NCI-H748 treated with DMSO at 0.1 percent for 48 hours (cell line): Measurements from ENCODE around the gene GDI1.

Experiments
- DNase-seq: peaks from one replicate; lab custom pipeline; 2025; lab: John Stamatoyannopoulos, UW

GDI1 gene

GRCh38 chrX:154462396-154462795, 25.4 kb downstream of the GDI1 start:
- DNase-seq = no peak

- no peak for DNase-seq
Measured at GRCh38 chrX:154463611-154464220, 26.8 kb downstream of the GDI1 start.

DNA sequence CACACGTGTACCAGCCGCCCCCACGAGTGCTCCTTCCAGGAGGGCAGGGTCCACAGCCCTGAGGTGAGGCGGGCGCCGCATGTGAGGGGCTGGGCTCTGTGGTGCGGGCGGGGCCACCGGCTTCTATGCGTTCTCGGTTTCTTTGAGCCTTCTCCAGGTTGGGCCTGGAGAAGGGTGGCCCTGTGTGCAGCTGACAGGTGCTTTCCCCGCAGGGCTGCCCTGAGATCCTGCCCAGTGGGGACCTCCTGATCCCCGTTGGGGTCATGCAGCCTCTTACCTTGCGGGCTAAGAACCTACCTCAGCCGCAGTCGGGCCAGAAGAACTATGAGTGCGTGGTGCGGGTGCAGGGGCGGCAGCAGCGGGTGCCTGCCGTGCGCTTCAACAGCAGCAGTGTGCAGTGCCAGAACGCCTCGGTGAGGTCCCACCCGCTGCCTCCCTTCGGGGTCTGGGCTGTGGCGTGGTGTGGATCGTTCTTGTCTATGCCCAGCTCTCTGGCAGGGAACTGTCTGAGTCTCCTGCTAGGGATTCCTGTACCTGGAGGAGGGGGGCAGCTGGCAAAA, 27.9 kb downstream of the GDI1 start:
- no peak for DNase-seq

- no peak for DNase-seq
Measured at GRCh38 chrX:154465601-154466000, 28.6 kb downstream of the GDI1 start.

DNA sequence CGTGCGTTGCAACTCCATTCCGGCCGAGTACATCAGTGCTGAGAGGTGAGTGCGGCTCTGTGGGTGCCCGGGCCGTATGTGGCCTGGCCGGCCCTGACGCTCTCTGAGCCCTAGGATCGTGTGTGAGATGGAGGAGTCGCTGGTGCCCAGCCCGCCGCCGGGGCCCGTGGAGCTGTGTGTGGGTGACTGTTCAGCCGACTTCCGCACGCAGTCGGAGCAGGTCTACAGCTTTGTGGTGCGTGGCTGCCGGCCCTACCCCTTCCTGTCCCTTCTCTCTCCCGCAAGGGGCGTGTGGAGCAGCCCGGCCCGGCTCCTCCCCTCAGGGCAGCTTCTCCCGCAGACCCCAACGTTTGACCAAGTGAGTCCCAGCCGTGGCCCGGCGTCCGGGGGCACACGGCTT, 29.1 kb downstream of the GDI1 start:
- DNase-seq = no peak

DNA sequence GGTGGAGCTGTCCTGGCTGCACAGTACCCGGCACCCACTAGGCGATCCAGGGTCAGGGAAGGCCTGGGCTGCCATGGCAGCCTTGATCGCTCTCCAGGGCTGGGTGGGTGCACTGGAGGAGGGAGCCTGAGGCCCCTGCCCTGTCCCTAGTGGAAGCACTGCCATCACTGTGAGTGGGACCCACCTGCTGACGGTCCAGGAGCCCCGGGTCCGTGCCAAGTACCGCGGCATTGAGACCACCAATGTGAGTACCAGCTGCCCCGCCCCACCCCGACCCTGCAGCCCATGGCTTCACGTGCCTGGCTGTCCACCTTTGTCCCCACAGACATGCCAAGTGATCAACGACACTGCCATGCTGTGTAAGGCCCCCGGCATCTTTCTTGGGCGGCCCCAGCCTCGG, 30.0 kb downstream of the GDI1 start:
- no peak for DNase-seq

GRCh38 chrX:154467556-154467955, 30.6 kb downstream of the GDI1 start:
- no peak for DNase-seq

- DNase-seq = no peak
Measured at GRCh38 chrX:154468217-154468616, 31.3 kb downstream of the GDI1 start.

GRCh38 chrX:154469114-154469513, 32.2 kb downstream of the GDI1 start:
- DNase-seq = no peak

- no peak for DNase-seq
Measured at GRCh38 chrX:154469880-154470279, 32.9 kb downstream of the GDI1 start.

GRCh38 chrX:154470434-154470833, 33.5 kb downstream of the GDI1 start:
- DNase-seq = no peak

GRCh38 chrX:154470914-154471568, 34.1 kb downstream of the GDI1 start:
- no peak for DNase-seq

- DNase-seq = no peak
Measured at GRCh38 chrX:154471839-154472684, 35.1 kb downstream of the GDI1 start.

DNA sequence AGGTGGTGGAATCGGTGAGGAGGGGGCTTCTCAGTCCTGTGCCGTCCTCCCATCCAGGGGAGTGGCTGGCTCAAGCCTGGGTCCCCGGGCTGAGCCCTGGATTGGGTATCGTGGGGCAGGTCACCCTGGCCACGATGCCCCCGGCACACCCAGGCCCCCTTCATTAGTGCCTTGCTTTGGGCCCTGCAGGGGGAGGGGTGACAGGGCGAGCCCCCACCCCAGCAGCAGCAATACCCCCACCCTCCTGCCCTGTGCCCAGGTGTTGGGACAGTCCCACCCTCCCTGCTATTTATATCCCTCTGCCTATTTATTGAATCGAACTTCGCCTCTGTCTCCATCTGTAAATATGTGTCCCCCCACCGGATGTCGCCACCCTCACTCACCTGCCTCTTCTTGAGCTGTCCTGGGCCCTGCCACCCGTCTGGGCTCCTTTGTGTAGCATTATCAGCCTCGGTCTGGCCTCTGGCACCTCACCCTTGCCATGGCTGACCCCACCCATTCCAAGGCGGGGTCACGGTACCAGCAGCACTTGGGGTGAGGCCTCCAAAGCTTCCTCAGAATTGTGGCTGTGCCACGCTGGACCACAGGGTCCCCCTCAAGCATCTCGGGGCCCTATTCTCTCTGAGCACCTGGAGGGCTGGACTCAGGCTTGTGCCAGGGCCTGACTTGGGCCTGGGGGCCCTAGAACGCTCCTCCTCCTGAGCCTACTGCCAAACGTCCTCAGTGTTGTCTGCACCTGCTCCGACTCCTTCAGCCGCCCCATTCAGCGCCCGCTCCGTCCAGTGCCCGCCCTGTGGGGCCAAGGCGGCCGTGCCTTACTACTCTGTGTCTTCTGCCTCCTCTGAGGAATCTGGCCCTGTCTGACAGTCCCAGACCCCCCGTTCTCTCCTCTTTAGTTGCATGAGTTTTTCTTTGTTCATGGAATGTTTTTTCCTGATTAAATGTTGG, 36.0 kb downstream of the GDI1 start:
- DNase-seq = no peak

- DNase-seq = no peak
Measured at GRCh38 chrX:154473683-154474082, 36.7 kb downstream of the GDI1 start.

DNA sequence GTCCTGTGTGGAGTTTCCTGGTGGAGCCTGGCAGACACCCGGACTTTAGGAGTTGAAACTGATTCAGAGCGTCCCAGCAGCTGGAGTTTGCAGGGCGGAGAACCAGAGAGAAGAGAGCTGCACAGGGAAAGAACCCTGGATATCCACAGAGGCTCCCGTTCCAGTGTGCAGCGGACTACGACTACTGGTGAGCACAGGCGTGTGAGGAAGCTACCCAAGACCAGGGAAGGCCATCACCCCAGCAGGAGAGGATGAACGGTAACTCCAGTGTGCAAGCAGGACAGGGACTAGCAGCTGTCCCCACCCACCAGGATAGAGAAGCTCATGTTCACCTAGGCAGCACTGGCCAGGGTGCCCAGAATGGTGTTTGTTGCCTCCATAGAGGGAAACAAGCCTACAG, 39.9 kb downstream of the GDI1 start:
- DNase-seq = no peak

DNA sequence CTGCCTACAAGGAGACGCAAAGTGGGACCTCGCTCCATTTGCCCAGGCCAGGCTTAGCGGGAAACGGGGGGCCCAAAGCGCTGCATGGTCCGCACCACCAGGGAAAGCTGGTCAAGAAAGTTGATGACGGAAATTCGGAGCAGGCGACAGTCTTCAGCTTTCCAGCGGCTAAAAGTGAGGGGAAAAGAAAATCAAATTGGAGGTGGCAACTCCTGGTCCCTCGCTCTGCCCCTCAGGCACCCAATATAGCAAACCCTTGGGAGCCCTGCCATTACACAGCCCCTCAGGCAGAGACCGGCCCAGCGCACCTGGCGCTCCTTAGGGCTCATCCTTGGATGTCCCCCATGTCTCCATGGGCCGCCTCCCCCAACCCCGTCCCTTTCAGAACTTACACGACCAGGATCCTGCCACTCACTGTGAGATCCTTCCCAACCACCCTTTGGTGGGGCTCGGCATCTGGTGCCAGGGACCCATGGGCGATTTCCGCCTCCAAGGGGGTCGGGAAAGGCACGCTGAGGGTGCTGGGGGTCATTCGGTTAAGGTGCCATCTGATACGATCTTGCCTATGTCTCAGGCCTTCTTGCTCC, 41.0 kb downstream of the GDI1 start:
- no peak for DNase-seq

GRCh38 chrX:154478728-154479622, 42.0 kb downstream of the GDI1 start, which contains the start of gene LAGE3:
TSS of gene LAGE3 (minus strand) at chrX:154479281. CDS start at chrX:154478915, 366 bp downstream.
- DNase-seq = peak; percentile 88

GRCh38 chrX:154481195-154481594, 44.2 kb downstream of the GDI1 start:
- DNase-seq = no peak
